ENCODE data around the gene RLN3.

The RLN3 gene

DNA sequence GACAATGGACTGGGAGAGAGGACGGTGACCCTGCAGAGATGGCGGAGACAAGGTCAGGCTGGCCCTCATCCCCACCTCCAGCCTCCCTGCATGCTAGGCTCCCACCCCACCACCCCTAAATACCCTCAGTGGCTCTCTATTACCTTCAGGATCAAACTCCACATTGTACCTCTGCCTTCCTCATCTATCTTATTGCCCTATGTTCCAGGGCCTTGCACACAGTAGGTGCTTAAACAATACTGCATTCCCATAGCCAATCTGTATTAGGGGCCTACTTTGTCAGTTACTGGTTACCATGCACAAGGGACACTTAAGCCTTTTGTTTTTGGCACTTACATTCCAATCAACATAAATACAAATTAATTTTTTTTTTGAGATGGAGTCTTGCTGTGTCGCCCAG lies 27.4 kb downstream of the RLN3 start:
- H3K4me3 ChIP-seq (ENCODE audit: extremely low read depth, insufficient read depth, low read length, poor library complexity, severe bottlenecking), result no peak overlapping the region
- no peak overlapping the region for H3K27ac ChIP-seq (ENCODE audit: low read depth, low read length, severe bottlenecking)
- WGBS, 2 experiments (ENCODE audit: insufficient coverage in 2 of 2), result 88 to 89% methylated on average over 3 of the region's 3 CpGs
- H3K4me1 ChIP-seq (ENCODE audit: control insufficient read depth, insufficient read depth, low read length, poor library complexity, severe bottlenecking), result peaks cover 7% of the 10 kb centered on the region
- H3K9me3 ChIP-seq (ENCODE audit: control insufficient read depth, low read length), result no peaks in the 10 kb centered on the region
- H3K36me3 ChIP-seq (ENCODE audit: control insufficient read depth, insufficient read depth, low read length), result peaks cover 9% of the 10 kb centered on the region

DNA sequence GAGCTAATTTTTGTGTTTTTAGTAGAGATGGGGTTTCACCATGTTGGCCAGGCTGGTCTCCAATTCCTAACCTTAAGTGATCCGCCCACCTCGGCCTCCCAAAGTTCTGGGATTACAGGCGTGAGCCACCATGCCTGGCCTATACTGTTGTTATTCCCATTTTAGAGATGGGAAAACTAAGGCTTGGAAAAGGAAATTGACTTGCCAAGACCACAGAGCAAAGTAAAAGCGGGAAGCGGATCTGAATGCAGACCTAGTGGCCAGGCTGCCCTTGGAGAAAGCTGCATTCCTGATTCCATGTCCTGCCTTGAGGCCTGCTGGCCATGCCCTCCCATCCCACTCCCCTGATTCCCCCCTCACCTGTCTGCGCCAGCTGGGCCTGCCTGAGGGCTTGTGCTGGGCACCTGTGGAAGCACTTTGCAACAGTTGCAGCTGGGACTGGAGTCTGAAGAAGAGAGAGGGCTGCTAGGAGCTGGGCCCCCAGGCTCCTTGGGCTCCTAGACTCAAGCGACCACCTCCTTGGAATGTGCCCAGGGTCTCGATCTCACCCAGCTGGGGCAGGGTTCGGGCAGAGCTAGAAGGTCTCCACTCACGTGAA lies 28.2 kb downstream of the RLN3 start:
- H3K9me3 ChIP-seq (ENCODE audit: control insufficient read depth, low read length), result no peaks in the 10 kb centered on the region
- no peak overlapping the region for H3K4me3 ChIP-seq (ENCODE audit: extremely low read depth, insufficient read depth, low read length, poor library complexity, severe bottlenecking)
- peaks cover 9% of the 10 kb centered on the region for H3K36me3 ChIP-seq (ENCODE audit: control insufficient read depth, insufficient read depth, low read length)
- 89 to 92% methylated on average over 9 to 10 of the region's 10 CpGs for WGBS, 2 experiments (ENCODE audit: insufficient coverage in 2 of 2)
- H3K27ac ChIP-seq (ENCODE audit: low read depth, low read length, severe bottlenecking), result no peak overlapping the region
- H3K4me1 ChIP-seq (ENCODE audit: control insufficient read depth, insufficient read depth, low read length, poor library complexity, severe bottlenecking), result peaks cover 7% of the 10 kb centered on the region

DNA sequence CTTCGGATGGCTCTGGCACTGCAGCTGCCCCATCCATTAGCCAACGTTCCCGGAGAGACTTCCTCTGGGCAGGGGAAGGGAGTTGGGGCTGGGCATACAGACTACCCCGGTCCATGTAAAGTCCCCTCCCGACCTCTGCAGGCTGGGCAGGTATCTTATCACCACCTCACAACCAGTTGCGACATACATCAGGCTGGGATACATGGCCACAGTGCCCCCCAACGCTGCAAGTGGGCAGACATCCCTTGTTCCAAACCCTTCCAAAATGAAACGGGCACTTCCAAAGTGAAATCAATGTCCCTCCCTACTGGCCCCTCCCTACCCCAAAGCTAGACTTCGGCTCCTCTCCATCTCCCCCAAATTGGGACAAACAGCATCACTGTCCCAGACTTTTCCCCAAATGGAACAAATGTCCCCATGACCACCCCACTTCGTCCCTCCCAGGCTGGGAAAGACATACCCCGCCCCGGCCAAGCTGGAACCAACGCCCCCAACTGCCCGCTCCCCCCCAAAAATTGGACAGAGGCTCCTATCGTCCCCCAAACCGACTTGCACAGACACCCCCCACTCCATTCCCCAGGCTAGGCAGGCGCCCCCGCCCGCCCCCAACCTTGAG lies 28.9 kb downstream of the RLN3 start:
- H3K4me3 ChIP-seq (ENCODE audit: extremely low read depth, insufficient read depth, low read length, poor library complexity, severe bottlenecking), result peak overlapping the region; percentile 32

DNA sequence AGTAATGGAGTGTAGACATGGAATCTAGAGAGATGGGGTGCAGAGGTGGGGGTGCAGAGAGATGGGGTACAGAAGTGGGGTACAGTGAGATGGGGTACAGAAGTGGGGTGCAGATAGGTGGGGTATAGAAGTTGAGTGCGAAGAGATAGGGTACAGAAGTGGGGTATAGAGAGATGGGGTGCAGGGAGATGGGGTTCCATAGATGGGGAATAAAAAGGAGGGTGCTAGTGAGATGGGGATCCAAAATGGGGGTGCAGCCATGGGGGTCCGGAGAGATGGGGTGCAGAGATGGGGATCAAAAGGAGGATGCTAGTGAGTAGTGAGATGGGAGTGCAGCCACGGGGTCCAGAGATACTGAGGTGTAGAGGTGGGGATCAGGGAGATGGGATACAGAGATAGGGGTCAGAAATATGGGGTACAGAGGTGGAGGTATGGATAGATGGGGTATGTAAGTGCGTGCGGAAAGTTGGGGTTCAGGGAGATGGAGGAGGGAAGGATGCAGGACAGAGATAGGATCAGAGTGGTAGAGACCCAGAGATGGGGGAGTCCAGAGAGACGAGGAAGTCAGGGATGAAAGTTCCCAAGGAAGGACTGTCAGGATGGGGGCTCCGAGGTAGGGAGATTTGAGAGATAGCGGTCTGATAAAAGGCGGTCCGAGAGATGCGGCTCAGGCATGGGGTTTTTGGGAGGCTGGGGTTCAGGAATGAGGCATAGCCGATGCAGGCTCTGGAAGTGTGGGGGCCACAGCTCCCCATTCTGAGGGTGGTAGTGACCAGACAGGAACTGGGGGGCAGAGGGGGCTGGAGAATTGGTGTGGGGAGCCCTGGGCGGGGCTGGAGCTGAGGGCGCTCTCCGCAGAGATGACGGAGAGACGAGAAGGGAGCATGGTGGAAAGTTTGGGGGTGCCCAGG lies 30.5 kb downstream of the RLN3 start:
- WGBS, 2 experiments (ENCODE audit: insufficient coverage in 2 of 2), result 52 to 55% methylated on average over 13 to 17 of the region's 17 CpGs
- Histone ChIP-seq H3K4me3 (ENCODE audit: extremely low read depth, insufficient read depth, low read length, poor library complexity, severe bottlenecking) (peak overlapping the region; percentile 32), H3K27ac (ENCODE audit: low read depth, low read length, severe bottlenecking) (no peak overlapping the region), H3K9me3 (ENCODE audit: control insufficient read depth, low read length) (no peaks in the 10 kb centered on the region), H3K4me1 (ENCODE audit: control insufficient read depth, insufficient read depth, low read length, poor library complexity, severe bottlenecking) (peaks cover 7% of the 10 kb centered on the region), H3K36me3 (ENCODE audit: control insufficient read depth, insufficient read depth, low read length) (no peaks in the 10 kb centered on the region)

More for the DNA sequence above, 28.9 kb downstream of the RLN3 start:
- Histone ChIP-seq H3K36me3 (ENCODE audit: control insufficient read depth, insufficient read depth, low read length) (peaks cover 9% of the 10 kb centered on the region), H3K27ac (ENCODE audit: low read depth, low read length, severe bottlenecking) (no peak overlapping the region), H3K9me3 (ENCODE audit: control insufficient read depth, low read length) (no peaks in the 10 kb centered on the region), H3K4me1 (ENCODE audit: control insufficient read depth, insufficient read depth, low read length, poor library complexity, severe bottlenecking) (peaks cover 7% of the 10 kb centered on the region)
- whole genome bisulfite sequencing, 2 experiments (ENCODE audit: insufficient coverage in 2 of 2), result 39 to 46% methylated on average over 7 to 8 of the region's 19 CpGs

DNA sequence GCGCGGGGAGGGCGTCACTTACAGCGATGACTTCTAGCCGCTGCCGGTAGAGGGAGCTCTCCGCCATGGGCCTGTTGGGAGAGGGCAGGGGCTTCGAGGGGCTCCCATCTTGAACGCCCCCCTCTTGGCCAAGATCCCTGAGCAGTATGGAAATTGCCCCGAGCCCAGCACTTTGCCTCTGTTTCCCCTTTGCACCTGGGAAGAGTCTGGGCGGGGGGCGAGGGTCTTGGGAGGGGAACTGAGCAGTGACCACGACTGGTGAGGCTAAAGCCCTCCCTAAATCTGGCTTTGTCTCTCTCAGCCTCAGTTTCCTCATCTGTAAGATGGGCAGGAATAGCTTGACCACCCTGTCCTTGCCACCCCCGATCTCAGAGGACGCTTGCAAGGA lies 31.1 kb downstream of the RLN3 start:
- 28 to 30% methylated on average over 13 of the region's 15 CpGs for WGBS, 2 experiments (ENCODE audit: insufficient coverage in 2 of 2)
- H3K9me3 ChIP-seq (ENCODE audit: control insufficient read depth, low read length), result no peaks in the 10 kb centered on the region
- no peak overlapping the region for H3K4me3 ChIP-seq (ENCODE audit: extremely low read depth, insufficient read depth, low read length, poor library complexity, severe bottlenecking)
- no peaks in the 10 kb centered on the region for H3K36me3 ChIP-seq (ENCODE audit: control insufficient read depth, insufficient read depth, low read length)
- H3K27ac ChIP-seq (ENCODE audit: low read depth, low read length, severe bottlenecking), result no peak overlapping the region
- H3K4me1 ChIP-seq (ENCODE audit: control insufficient read depth, insufficient read depth, low read length, poor library complexity, severe bottlenecking), result peaks cover 7% of the 10 kb centered on the region

- Histone ChIP-seq H3K9me3 (ENCODE audit: control insufficient read depth, low read length) (no peaks in the 10 kb centered on the region), H3K27ac (ENCODE audit: low read depth, low read length, severe bottlenecking) (no peak overlapping the region), H3K4me3 (ENCODE audit: extremely low read depth, insufficient read depth, low read length, poor library complexity, severe bottlenecking) (no peak overlapping the region), H3K36me3 (ENCODE audit: control insufficient read depth, insufficient read depth, low read length) (no peaks in the 10 kb centered on the region), H3K4me1 (ENCODE audit: control insufficient read depth, insufficient read depth, low read length, poor library complexity, severe bottlenecking) (peaks cover 7% of the 10 kb centered on the region)
- 35 to 63% methylated on average over 5 to 6 of the region's 8 CpGs for WGBS, 2 experiments (ENCODE audit: insufficient coverage in 2 of 2)
Observed at GRCh38 chr19:14059652-14060155, 31.8 kb downstream of the RLN3 start.

DNA sequence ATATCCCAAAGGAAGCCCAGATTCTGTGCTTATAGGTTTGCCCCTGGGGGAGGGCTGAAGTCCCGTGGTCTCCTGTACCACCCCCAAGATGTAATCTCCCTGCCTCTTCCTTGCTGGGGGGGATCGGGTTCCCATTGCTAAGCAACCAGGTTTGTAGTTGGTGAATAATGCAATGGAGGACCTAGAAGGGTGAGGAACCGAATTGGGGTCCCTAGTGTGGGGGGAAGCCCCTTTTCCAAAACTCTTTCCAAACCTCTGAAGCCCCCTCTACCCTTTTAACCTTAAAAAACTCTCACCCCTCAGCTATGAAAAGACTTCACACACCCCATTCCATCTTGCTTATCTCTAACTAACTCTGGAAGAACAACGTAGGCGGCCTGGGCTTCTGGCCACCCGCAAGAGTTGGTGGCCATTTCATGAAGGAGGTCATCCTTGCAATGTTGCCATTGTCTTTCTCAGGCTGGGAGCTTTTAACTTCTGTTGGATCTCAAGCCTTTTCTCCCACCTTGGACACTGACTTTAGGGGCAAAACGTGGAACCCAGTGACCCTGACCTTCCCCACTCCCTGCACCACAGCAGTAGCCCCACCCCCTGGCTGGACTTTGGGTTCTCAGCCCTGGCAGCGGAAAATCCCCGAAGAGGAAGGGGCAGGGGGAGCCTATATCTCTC lies 33.3 kb downstream of the RLN3 start:
- Histone ChIP-seq H3K36me3 (ENCODE audit: control insufficient read depth, insufficient read depth, low read length) (no peaks in the 10 kb centered on the region), H3K4me1 (ENCODE audit: control insufficient read depth, insufficient read depth, low read length, poor library complexity, severe bottlenecking) (peaks cover 7% of the 10 kb centered on the region), H3K27ac (ENCODE audit: low read depth, low read length, severe bottlenecking) (no peak overlapping the region), H3K4me3 (ENCODE audit: extremely low read depth, insufficient read depth, low read length, poor library complexity, severe bottlenecking) (no peak overlapping the region), H3K9me3 (ENCODE audit: control insufficient read depth, low read length) (no peaks in the 10 kb centered on the region)
- 68 to 82% methylated on average over 4 to 7 of the region's 9 CpGs for WGBS, 2 experiments (ENCODE audit: insufficient coverage in 2 of 2)

- peaks cover 7% of the 10 kb centered on the region for H3K4me1 ChIP-seq (ENCODE audit: control insufficient read depth, insufficient read depth, low read length, poor library complexity, severe bottlenecking)
- no peaks in the 10 kb centered on the region for H3K36me3 ChIP-seq (ENCODE audit: control insufficient read depth, insufficient read depth, low read length)
- 90 to 95% methylated on average over 14 to 17 of the region's 19 CpGs for WGBS, 2 experiments (ENCODE audit: insufficient coverage in 2 of 2)
- no peak within 1 kb of the TSS for H3K4me3 ChIP-seq (ENCODE audit: extremely low read depth, insufficient read depth, low read length, poor library complexity, severe bottlenecking)
- no peak within 1 kb of the TSS for H3K27ac ChIP-seq (ENCODE audit: low read depth, low read length, severe bottlenecking)
- H3K9me3 ChIP-seq (ENCODE audit: control insufficient read depth, low read length), result no peaks in the 10 kb centered on the region
Observed at GRCh38 chr19:14061751-14062557, 34.0 kb downstream of the RLN3 start, which contains the start of gene PALM3. Gene PALM3 (minus strand): TSS chr19:14062076. CDS start chr19:14061980, 96 bp downstream.

- H3K9me3 ChIP-seq (ENCODE audit: control insufficient read depth, low read length), result no peaks in the 10 kb centered on the region
- WGBS, 2 experiments (ENCODE audit: insufficient coverage in 2 of 2), result 91 to 93% methylated on average over 5 of the region's 5 CpGs
- peaks cover 7% of the 10 kb centered on the region for H3K4me1 ChIP-seq (ENCODE audit: control insufficient read depth, insufficient read depth, low read length, poor library complexity, severe bottlenecking)
- no peak overlapping the region for H3K4me3 ChIP-seq (ENCODE audit: extremely low read depth, insufficient read depth, low read length, poor library complexity, severe bottlenecking)
- H3K36me3 ChIP-seq (ENCODE audit: control insufficient read depth, insufficient read depth, low read length), result no peaks in the 10 kb centered on the region
- no peak overlapping the region for H3K27ac ChIP-seq (ENCODE audit: low read depth, low read length, severe bottlenecking)
Observed at GRCh38 chr19:14062558-14062855, 34.6 kb downstream of the RLN3 start.

GRCh38 chr19:14063105-14063504 lies 35.2 kb downstream of the RLN3 start:
- Histone ChIP-seq H3K4me3 (ENCODE audit: extremely low read depth, insufficient read depth, low read length, poor library complexity, severe bottlenecking) (no peak overlapping the region), H3K27ac (ENCODE audit: low read depth, low read length, severe bottlenecking) (no peak overlapping the region), H3K4me1 (ENCODE audit: control insufficient read depth, insufficient read depth, low read length, poor library complexity, severe bottlenecking) (peaks cover 3% of the 10 kb centered on the region), H3K36me3 (ENCODE audit: control insufficient read depth, insufficient read depth, low read length) (no peaks in the 10 kb centered on the region), H3K9me3 (ENCODE audit: control insufficient read depth, low read length) (no peaks in the 10 kb centered on the region)
- 95 to 96% methylated on average over 3 to 7 of the region's 7 CpGs for WGBS, 2 experiments (ENCODE audit: insufficient coverage in 2 of 2)

Data from mesodermal cell (in vitro differentiated cells).